Stimulated activated CD4-positive, alpha-beta T cell treated with anti-CD3 and anti-CD28 coated beads, TNF-alpha, amount 100 ng/mL, for 4 hours (primary cell): ENCODE results near the gene CMTR2.

Experiments used
- DNase-seq, 3 experiments: peaks; one replicate each; pipeline ENCODE4 v3.0.0-alpha.2; 2020; ENCODE audit warnings: low read depth in 3 of 3

Gene CMTR2

GRCh38 chr16:71276589-71277334 is 12.4 kb downstream of the CMTR2 start:
- DNase-seq: no peak

GRCh38 chr16:71273384-71273783 is 15.8 kb downstream of the CMTR2 start:
- no peak for DNase-seq

DNA sequence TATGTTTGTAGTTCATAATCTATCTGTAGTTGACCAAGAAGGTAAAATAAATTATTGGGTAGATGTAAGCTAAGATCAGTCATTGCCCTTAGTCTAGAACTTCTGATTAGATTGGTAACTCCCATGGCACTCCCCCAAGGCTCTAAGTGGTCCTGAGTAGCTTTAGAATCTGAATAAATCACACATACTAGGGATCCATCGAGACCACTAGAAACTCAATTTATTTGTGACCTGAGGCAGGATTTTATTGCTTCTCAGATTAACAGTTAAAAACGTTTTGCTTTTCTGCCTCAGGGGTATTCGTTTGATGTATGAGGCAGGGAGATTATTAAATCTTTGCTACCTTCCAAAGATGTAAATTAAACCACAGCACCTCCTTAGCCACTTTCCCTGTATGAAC is 24.9 kb downstream of the CMTR2 start:
- DNase-seq: no peak

DNA sequence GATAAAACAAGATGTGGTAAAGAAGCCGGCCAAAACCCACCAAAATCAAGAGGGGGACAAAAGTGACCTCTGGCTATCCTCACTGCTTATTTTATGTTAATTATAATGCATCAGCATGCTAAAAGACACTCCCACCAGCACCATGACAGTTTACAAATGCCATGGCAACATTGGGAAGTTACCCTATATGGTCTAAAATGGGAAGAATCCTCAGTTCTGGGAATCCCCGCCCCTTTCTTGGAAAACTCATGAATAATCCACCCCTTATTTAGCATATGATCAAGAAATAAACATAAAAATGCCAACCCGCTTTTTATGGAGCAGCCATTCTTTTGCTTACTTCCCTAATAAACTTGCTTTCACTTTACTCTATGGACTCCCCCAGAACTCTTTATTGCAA is 25.6 kb downstream of the CMTR2 start:
- no peak for DNase-seq

GRCh38 chr16:71262391-71262790 is 26.8 kb downstream of the CMTR2 start:
- no peak for DNase-seq

GRCh38 chr16:71260995-71261394 is 28.2 kb downstream of the CMTR2 start:
- DNase-seq: no peak

- no peak for DNase-seq
These were observed 30.1 kb downstream of the CMTR2 start for GRCh38 chr16:71259086-71259485.

GRCh38 chr16:71258372-71258771 is 30.8 kb downstream of the CMTR2 start:
- DNase-seq: no peak

DNA sequence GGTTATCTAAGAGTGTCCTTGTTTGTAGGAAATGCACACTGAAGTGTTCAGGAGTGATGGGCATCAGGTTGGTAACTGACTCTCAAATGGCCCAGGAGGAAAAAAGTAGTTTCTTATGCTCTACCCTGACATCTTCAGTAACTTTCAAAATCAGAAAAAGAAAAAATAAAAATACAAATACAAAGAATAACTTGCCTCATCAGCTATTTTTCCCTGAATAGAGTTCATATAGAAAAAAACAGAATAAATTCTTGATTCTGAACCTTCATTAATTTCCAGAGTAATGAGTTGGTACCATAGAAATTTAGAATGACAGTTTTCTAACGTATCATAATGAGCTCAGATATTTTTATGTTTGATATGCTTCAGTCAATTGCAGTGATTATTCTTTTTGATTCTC is 31.4 kb downstream of the CMTR2 start:
- DNase-seq: no peak

GRCh38 chr16:71255721-71256120 is 33.5 kb downstream of the CMTR2 start:
- DNase-seq: no peak

- no peak for DNase-seq
These were observed 34.2 kb downstream of the CMTR2 start for GRCh38 chr16:71254832-71255525.

DNA sequence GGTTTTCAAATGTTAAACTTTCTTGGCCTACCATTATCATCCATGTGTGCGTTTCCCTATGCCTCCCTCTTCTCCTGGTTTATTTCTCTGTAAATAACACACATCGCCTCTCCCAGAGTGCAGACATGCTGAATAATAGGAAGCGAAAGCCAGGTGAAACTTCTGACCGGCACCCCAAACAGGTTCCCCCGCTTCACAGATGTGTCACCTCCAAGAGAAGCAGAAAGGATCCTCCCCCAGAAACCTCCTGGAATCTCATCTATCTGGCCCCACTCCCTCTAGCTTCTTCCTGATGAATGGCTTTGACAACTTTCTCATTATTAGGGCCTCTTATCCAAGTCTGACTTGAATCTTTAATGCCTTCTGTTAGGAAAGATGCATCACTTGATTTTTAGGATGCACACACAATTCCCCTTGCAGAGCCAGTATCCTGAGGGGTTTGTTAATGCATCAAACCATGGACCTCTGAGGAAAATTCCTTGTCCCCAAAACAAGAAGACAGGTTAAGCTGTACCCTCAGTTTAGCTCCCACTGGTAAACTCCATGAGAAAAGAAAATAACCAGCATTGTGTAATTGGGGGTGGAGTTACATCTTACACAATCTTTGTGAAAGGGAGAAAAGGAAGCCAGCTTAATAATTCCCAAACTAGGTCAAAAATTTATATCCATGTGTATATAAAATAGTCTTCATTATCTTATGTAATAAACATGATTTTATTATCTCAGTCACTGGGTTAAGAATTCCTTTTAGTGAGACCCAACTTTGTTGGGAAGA is 38.6 kb downstream of the CMTR2 start:
- DNase-seq: no peak

- DNase-seq: no peak
These were observed 39.8 kb downstream of the CMTR2 start for GRCh38 chr16:71249399-71249798.

DNA sequence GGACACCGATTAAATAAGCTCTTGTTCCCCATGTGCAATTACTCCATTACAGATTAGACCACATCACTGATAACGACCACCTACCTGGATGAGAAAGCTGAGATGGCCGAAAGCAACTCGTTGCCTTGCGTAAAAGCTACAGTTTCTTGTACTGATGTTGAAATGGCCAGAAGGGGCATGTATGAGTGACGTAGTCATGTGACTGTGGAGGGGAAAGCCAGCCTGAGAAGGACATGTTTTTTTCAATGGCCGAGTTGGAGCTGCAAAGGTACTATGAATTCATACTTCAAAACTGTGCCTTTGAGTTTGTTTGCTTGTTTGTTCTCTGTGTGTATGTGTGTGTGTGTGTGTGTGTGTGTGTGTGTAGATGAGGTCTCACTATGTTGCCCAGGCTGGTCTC is 41.7 kb downstream of the CMTR2 start:
- no peak for DNase-seq

GRCh38 chr16:71246309-71246708 is 42.9 kb downstream of the CMTR2 start:
- no peak for DNase-seq

DNA sequence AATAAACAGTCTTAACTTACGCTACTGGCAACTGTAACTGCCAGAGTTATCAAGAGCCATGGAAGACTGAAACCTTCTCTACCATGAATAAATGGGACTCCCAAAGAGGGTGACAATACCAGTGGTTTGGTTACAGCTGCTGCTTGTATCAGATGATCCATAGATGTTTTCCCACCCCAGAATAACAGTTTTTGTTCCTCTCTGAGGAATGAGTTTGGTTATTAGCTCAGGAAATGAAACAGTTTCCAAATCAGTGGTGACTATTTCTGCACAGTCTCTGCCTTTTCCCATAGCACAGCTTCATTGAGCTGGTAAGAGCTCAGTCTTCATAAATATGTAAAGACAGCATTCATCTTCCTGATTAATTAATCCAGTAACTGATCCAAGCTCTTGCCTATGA is 44.7 kb downstream of the CMTR2 start:
- DNase-seq: no peak

DNA sequence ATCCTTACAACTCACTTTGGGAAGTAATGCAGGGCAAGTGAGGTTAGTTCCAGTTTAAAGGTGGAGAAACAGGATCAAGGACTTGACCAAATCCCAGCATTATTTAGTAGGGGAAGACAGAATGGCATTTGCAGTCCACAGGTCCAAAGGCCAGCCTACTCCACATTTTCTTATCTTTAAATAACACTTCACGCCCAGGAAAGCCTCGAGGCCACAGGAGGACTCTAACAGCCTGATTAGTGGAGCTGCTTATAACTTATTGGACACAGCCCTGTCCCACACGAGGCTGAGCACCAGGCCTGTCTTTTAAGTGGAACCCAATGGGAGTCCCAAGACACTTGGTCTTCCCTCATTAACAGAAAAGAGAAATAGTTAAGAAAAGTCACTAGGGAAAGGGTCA is 46.6 kb downstream of the CMTR2 start:
- no peak for DNase-seq

DNA sequence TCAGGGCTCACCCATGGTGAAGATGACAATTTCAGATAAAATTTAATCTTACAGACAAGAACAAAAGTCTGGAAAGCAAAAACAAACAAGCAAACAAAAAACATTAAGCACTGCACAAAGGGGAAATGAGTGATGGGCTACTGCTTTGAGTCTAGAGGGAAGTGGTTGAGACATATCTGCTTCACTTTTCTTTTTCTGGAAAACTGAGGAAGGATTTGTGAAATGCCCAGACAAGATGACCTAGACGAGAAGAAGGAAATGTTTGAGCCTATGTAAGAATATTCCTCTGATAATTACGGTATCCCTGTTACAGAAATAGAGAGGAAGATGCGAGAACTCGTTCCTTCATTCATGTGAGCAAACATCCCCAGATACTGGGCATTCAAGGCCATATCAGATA is 47.2 kb downstream of the CMTR2 start:
- DNase-seq: no peak
